Measurements from ENCODE around the gene ATP1A3.

ATP1A3 gene

DNA sequence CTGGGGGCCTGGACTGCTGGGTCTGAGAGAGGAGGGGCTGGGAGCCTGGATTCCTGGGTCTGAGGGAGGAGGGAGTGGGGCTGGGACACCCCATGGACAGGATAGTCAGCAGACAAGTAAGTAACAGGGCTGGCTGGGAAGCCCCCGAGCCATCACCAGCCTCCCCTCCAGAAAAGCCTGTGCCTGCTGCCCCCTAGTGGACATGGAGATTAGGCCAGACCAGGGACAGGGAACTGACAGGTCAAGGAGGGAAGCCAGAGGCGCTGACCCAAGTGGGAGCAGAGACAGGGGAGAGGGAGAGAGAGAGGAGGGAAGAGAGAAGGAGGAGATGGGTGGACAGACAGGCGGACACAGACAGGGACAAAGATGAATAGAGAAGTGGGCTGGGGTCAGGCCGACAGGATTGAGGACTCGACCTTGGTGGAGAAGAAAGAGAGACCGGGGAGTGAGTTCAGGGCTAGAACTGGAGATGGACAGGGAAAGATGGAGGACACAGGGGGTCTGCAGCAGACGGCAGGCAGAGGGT, 59.1 kb downstream of the ATP1A3 start:
- TF ChIP-seq GATA3 (IDR thresholded peaks at IDR 0.05; ENCODE audit: low read depth, low read length) (no peak), GATA2 (IDR thresholded peaks at IDR 0.05; ENCODE audit: low read depth, low read length) (no peak)

DNA sequence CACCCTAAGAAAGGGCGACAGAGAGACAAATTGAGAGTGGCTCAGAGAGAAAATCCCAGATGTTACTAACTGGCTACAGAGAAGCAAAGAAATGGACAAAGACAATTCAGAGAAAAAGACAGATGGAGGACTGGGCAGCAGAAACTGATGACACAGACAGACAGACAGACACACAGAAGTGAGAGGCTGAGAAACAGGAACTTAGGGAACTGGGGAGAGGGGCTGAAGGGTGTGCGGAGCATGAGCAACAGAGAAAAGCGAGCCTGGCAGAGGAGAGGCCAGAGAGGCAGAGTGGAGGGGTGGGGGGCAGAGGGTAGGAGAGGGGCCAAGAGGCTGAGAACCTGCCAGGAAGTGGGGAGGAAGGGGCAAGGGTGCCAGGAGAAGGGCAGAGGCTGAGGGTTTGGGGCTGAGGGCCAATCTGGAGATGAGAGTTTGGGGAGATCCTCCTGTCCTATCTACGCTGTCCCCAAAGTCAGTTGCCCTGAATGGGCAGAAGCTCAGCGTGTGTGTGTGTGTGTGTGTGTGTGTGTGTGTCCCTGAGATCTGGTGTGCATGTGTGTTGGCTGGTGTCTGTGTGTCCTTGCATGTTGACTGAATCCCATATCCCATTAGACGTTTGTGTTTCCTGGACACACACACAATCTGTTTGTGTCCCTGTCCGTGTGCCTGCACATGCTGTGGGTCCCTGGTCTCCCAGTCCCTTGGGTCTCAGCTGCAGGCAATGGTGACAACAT, 60.2 kb downstream of the ATP1A3 start:
- TF ChIP-seq GATA3 (IDR thresholded peaks at IDR 0.05; ENCODE audit: low read depth, low read length) (no peak), GATA2 (IDR thresholded peaks at IDR 0.05; ENCODE audit: low read depth, low read length) (no peak)

DNA sequence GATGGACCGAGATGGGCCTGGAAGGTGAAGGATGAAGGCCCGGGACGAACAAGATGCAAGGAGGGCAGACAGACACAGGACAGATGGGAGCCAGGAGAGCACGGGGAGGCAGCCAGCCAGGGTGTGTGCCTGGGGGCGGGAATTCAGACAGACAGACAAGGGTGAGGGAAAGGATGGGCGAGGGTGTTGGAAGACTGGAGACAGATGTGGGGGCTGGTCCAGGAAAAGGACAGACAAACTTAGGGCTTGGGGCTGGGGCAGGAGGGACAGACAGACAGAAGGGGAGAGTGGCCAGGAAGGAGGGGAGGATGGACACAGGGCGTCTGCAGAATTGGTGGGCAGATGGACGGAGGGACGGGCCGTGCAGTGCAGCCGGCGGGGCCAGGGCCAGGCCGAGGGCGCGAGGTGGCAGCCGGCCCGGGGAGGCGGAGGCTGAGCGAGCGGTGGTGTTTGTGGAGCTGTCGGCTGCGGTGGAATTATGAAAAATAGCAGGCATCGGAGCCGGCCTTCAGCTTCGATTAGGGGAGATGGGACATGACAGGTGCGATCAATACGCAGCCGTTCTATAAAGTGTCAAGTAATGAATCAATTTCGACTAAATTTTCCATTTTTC, 61.2 kb downstream of the ATP1A3 start:
- TF ChIP-seq GATA2 (IDR thresholded peaks at IDR 0.05; ENCODE audit: low read depth, low read length) (no peak), GATA3 (IDR thresholded peaks at IDR 0.05; ENCODE audit: low read depth, low read length) (no peak)

DNA sequence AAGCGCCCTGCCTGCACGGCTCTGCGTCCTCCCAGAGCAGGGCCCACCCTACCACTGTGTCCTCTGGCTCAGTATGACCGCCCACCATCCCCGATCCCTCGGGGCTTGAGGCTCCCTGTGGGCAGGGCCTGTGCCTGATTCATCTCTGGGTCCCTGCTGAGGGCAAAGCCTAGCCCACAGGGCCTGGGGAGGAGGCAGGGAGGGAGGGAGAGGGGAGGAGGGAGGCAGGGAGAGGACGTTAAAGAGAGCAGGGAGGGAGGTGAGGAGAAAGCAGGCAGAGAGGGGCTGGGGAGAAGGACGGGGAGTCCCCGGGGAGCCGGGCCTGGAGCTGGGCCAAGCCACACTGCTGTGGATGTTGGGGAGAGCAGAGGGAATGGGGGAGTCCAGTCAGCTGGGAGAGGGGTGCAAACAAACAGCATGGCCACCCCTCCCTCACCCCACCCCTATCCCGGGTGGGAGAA, 61.7 kb downstream of the ATP1A3 start:
- TF ChIP-seq GATA2 (IDR thresholded peaks at IDR 0.05; ENCODE audit: low read depth, low read length) (no peak), GATA3 (IDR thresholded peaks at IDR 0.05; ENCODE audit: low read depth, low read length) (no peak)

DNA sequence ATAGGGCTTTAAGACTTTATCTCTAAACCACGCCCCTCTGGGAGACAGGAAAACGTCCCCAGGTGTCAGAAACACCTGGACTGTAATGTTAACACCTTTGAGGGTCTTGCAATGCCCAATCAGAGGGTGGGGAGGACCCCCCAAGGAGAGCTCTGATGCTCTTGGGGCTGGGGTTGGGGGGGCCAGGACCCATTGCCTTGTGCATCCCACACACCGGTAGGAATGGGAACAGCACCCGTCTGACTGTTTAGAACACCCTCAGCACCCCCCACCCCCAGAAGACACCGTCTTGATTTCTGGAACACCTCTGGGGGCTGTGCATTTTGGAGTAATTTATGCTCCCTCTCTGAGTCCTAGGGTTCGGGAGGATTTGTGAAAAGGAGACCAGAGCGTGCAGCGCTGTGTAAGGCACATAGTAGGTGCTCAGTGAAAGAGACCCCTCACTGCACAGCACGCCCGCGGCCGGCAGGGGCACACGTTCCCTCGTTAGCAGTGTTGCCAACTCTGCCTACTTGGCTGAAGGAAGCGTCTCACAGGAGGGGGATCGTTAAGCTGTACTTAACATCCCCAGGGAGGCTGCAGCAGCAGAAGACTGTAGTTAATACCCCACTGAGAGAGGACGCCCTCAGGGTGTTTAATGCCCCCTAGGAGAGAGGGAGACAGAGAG, 63.0 kb downstream of the ATP1A3 start:
- no peak for TF ChIP-seq GATA3 (IDR thresholded peaks at IDR 0.05; ENCODE audit: low read depth, low read length)
- no peak for TF ChIP-seq GATA2 (IDR thresholded peaks at IDR 0.05; ENCODE audit: low read depth, low read length)

DNA sequence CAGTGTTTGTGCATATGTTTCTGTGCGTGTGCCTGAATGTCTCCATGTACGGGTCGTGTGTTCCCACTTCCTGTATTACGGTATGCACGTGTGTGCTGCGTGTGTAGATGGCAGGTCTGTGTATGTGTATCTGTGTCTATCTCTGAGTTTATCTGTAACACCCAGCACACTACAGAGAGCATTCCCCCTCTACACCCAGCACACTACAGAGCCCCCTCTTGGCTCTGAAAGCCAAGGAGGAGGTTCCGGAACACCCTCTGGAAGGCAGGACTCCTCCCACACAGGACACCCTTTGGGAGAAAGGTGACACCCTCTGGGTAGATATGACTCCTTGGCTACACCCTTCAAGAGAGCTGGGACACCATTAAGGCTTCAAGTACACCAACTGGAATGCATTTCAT, 63.7 kb downstream of the ATP1A3 start:
- TF ChIP-seq GATA2 (IDR thresholded peaks at IDR 0.05; ENCODE audit: low read depth, low read length), result no peak

DNA sequence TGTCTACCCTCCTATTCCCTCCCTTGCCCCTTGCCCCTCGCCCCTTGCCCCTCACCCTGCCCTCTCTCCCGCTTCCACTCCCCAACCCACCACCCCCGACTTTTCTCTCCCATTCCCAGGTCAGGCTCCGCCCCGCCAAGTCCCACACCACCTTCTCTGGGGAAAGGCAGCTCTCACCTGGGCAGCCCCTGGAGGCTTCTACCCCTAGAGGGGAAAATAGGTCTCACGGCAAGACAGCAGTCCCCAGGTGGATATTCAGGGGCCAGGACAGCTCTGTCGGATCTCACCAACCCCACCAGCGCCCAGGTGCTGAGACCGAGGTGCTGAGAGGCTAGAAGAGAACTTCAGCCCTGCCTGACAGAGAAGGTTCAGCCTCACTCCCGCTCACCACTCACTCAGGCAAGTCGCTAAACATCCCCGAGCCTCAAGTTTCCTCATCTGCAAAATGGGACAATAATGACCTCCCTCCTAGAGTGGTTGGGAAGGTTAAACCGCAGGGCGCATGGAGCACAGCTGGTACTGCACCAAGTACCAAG, 64.4 kb downstream of the ATP1A3 start:
- no peak for TF ChIP-seq GATA3 (IDR thresholded peaks at IDR 0.05; ENCODE audit: low read depth, low read length)
- TF ChIP-seq GATA2 (IDR thresholded peaks at IDR 0.05; ENCODE audit: low read depth, low read length), result no peak

DNA sequence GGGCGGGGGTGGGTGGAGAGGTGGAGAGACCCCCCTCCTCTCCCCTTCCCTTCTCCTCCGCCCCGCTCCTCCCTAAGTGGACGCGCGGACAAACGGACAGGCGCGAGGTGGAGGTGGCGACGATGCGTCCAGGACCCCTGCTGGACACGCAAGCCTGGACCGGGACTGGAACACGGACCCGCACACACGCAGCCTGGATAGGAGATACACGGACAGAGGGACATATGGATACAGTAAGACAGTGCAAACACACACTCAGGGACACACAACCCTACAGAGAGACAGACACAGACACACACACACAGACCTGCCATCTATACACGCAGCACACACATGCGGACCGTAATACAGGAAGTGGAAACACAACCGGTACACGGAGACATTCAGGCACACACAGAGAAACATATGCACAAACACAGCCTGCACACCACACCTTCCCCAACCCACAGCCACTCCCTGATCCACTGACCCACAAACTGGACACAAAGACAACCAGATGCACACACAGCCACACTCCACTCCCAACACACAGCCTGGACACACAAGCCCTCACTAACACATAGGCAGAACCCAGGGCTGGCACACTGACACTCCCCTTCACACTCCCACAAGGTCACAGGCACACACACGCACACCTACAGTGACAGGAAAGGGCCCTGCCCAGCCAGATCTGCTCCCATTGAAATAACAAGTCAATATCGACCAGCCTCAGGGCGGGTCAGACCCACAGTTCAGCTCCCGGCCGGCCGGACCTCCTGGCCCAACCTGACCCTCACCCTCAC, 65.1 kb downstream of the ATP1A3 start:
- TF ChIP-seq GATA2 (IDR thresholded peaks at IDR 0.05; ENCODE audit: low read depth, low read length) (no peak), GATA3 (IDR thresholded peaks at IDR 0.05; ENCODE audit: low read depth, low read length) (no peak)

DNA sequence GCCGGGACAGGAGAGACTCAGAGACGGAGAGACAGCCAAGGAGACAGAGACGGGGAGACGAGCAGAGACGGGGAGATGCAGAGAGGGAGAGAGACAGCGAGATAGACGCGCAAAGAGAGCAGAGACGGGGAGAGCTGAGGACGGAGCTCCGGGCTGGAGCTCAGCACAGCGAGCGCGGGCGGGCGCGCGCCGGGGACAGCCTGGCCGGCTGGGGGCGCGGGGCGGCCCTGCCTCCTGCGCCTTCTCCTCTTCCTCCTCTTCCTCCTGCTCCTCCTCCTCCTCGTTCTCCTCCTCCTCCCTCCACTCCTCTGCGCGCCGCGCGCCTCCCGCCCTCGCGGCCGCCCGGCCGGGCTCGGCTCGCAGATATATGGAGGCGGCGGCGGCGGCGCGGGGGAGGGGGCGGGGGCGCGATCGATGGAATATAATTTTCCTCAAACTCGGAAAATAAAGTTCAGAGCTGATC, 65.8 kb downstream of the ATP1A3 start, which contains the start of gene ERFL:
Gene ERFL (minus strand): TSS at position 229 of the 463 bp plus-strand sequence. CDS start 15,530 bp downstream, outside the sequence.
- TF ChIP-seq GATA3 (IDR thresholded peaks at IDR 0.05; ENCODE audit: low read depth, low read length) (no peak), GATA2 (IDR thresholded peaks at IDR 0.05; ENCODE audit: low read depth, low read length) (no peak)

DNA sequence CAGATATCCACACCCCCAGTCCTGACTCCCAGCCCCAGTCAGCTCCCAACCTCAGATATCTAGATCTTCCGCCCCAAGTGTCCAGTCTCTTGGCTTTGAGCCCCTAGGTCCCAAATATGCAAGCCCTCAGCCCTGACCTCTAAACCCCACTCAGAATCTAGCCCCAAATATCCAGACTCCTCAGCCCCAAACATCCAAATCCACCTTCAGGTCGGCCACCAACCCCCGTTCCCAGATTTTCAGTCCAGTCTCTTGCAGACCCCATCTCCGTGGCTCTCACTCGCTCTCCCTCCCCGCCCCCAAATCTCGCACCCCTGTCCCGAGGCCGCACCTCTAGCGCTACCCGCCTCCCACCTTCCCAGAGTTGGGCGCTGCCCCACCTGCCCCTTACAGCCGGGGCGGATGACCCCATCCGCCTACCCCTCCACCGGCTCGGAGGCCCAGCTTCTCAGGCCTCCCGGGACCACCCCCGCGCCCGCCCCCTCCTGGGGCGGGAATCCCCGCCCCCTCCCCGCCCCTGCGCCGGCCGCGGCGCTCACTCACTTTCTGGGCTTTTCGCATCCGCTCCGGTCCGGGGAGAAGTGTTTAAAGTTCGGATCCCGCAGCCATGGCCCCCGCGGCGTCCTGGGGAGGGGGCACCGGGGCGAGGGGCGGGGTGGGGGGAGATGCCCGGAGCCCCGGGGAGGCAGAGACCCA, 66.4 kb downstream of the ATP1A3 start:
- TF ChIP-seq GATA2 (IDR thresholded peaks at IDR 0.05; ENCODE audit: low read depth, low read length) (no peak), GATA3 (IDR thresholded peaks at IDR 0.05; ENCODE audit: low read depth, low read length) (no peak)

DNA sequence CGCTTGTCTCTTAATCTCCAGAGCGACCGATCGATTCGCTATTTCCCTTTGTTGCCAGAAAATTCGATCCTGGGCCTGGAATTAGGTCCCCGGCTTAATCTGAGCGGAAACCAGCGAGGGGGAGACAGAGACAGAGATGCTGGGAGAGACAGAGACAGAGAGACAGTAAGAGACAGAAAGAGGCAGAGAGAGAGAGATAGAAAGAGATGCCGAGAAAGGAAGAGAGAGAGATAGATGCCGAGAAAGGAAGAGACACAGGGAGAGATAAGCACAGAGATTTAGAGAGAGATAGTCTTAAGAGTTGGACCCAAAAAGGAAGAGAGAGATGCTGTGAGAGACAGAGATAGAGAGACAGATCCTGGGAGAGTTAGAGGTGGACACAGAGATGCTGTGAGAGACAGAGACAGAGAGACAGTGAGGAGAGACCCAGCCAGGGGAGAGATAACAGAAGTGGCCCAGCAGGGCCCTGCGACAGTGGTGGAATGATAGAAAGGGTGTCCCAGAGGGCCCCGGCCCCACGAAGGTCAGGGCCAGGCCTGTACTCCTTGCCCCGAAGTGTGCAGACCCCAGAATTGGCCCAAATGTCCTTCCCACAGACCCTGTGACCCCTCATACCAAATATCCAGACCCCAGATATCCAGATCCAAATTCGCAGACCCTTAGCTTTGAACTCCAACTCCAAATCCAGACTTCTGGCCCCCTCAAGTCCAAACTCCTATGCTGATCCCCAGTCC, 67.1 kb downstream of the ATP1A3 start:
- TF ChIP-seq GATA2 (IDR thresholded peaks at IDR 0.05; ENCODE audit: low read depth, low read length) (no peak; the same call in 1 of the 2 replicates), GATA3 (IDR thresholded peaks at IDR 0.05; ENCODE audit: low read depth, low read length) (no peak)

DNA sequence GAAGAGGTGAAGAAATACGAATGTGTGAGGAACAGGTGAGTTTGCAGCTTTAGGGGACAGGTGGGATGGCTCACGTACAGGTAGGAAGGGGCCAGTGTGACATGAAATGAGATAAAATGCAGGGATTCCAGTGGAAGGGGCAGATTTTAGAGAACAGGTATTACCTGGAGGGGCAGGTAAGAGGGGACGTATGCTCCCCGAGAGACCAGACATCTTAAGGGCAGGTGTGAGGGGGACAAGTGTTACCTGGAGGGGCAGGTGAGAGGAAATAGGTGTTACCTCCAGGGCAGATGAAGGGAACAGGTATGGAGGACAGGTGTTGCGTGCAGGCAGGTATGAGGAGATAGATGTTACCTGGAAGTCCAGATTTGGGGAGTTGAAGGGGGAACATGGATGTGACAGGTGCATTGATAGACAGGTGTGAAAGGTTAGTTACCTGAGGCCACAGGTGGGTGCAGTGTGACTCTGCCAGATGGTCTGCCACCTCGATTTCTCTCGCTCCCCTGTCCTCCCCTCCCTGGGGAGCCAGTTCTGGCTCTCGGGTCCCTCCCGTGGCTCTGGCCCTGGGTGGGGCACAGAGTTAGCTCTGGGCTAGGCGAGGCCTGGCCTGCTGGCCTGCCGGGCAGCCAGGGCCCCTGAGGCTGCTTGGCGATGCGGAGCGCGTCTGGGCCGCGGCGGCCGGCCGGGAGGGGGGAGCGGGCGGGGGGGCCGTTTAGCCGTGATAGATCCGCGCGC, 67.8 kb downstream of the ATP1A3 start:
- no peak for TF ChIP-seq GATA3 (IDR thresholded peaks at IDR 0.05; ENCODE audit: low read depth, low read length)
- TF ChIP-seq GATA2 (IDR thresholded peaks at IDR 0.05; ENCODE audit: low read depth, low read length), result no peak

Measured in SH-SY5Y (cell line).